GM23338 (cell line): ENCODE results near the gene RAB40B. TPM values are rescaled to one million over a fixed set of nuclear protein-coding genes. Genes with fewer than 3 reads are reported as not detected.

ENCODE experiments used
- ATAC-seq: fragments of 200-7000 bp; cut with Tn5 transposase; 3 replicates; pipeline ENCODE4 v1.9.1; 2020
- DNase-seq: peaks from one replicate; pipeline ENCODE4 v3.0.0-alpha.2; 2015; ENCODE audit warnings: low spot score
- H2AFZ ChIP-seq: fragments of 200-600 bp; sonication (generic); 2 replicates; pipeline ENCODE4 v1.8.0; 2016; ENCODE audit warnings: antibody characterized with exemption, mild to moderate bottlenecking, moderate library complexity
- H3F3A ChIP-seq: fragments of 200-600 bp; sonication (generic); replicated peaks from 2 replicates; pipeline ENCODE4 v1.8.0; 2017; ENCODE audit warnings: antibody characterized with exemption, mixed run types, low read depth
- H3K27ac ChIP-seq: fragments of 200-600 bp; sonication (generic); 2 replicates; pipeline ENCODE4 v1.6.1; 2016; ENCODE audit warnings: low read depth
- H3K27me3 ChIP-seq: fragments of 200-600 bp; sonication (generic); 2 replicates; pipeline ENCODE4 v1.8.0; 2016; ENCODE audit warnings: mild to moderate bottlenecking, mixed run types, moderate library complexity; ENCODE audit not compliant: insufficient read depth
- H3K36me3 ChIP-seq: fragments of 200-600 bp; sonication (generic); 2 replicates; pipeline ENCODE4 v1.8.0; 2016; ENCODE audit warnings: mild to moderate bottlenecking; ENCODE audit not compliant: insufficient read depth
- H3K4me1 ChIP-seq: fragments of 200-600 bp; sonication (generic); 2 replicates; pipeline ENCODE4 v1.8.0; 2016; ENCODE audit warnings: mild to moderate bottlenecking, moderate library complexity; ENCODE audit not compliant: insufficient read depth
- H3K4me2 ChIP-seq: fragments of 200-600 bp; sonication (generic); 2 replicates; pipeline ENCODE4 v1.7.1; 2017; ENCODE audit warnings: mixed run types
- H3K4me3 ChIP-seq: fragments of 200-600 bp; sonication (generic); 2 replicates; pipeline ENCODE4 v1.6.1; 2016; ENCODE audit warnings: mixed run types
- H3K79me2 ChIP-seq: fragments of 200-600 bp; sonication (generic); replicated peaks from 2 replicates; pipeline ENCODE4 v1.8.0; 2017; ENCODE audit warnings: mild to moderate bottlenecking; ENCODE audit not compliant: insufficient read depth
- H3K9me2 ChIP-seq: fragments of 200-600 bp; sonication (generic); 2 replicates; pipeline ENCODE4 v1.8.0; 2017; ENCODE audit not compliant: insufficient read depth
- H4K20me1 ChIP-seq: fragments of 200-600 bp; sonication (generic); replicated peaks from 2 replicates; pipeline ENCODE4 v1.8.0; 2017; ENCODE audit warnings: mild to moderate bottlenecking; ENCODE audit not compliant: insufficient read depth
- H3K27ac Mint-ChIP-seq: 2 replicates; pipeline ENCODE4 v1.8.0; 2020; ENCODE audit warnings: inconsistent platforms, mild to moderate bottlenecking, moderate library complexity, mixed read lengths
- H3K27me3 Mint-ChIP-seq: 3 replicates; pipeline ENCODE4 v1.8.0; 2022; ENCODE audit warnings: low read depth, mild to moderate bottlenecking, moderate library complexity, mixed read lengths, inconsistent platforms; ENCODE audit not compliant: insufficient read depth, poor library complexity
- H3K36me3 Mint-ChIP-seq: 3 replicates; pipeline ENCODE4 v1.8.0; 2021; ENCODE audit warnings: low read depth, mild to moderate bottlenecking, inconsistent platforms, moderate library complexity, mixed read lengths
- H3K4me1 Mint-ChIP-seq: 3 replicates; pipeline ENCODE4 v1.8.0; 2020; ENCODE audit warnings: mild to moderate bottlenecking, inconsistent platforms, mixed read lengths
- H3K4me3 Mint-ChIP-seq: 3 replicates; pipeline ENCODE4 v1.8.0; 2021; ENCODE audit warnings: moderate library complexity, mild to moderate bottlenecking, inconsistent platforms, mixed read lengths
- H3K9me3 Mint-ChIP-seq: 3 replicates; pipeline ENCODE4 v1.8.0; 2020; ENCODE audit warnings: moderate library complexity, mild to moderate bottlenecking, inconsistent platforms, mixed read lengths
- CREB1 ChIP-seq: fragments of 250-450 bp; sonication (Bioruptor Pico); IDR thresholded peaks from 2 replicates; pipeline ENCODE4 v1.5.0; 2020; ENCODE audit warnings: low read depth, mild to moderate bottlenecking, moderate library complexity
- EZH2 ChIP-seq: fragments of 200-600 bp; sonication (generic); IDR thresholded peaks from one replicate; pipeline ENCODE4 v1.8.0; 2017; ENCODE audit warnings: antibody characterized with exemption, mild to moderate bottlenecking, low read depth; ENCODE audit not compliant: unreplicated experiment
- EZH2phosphoT487 ChIP-seq: fragments of 200-600 bp; sonication (generic); IDR thresholded peaks from one replicate; pipeline ENCODE4 v1.8.1; 2018; ENCODE audit warnings: antibody characterized with exemption; ENCODE audit not compliant: unreplicated experiment
- JUNB ChIP-seq: IDR thresholded peaks from one replicate; pipeline ENCODE4 v1.6.1; 2016; ENCODE audit warnings: antibody characterized with exemption; ENCODE audit not compliant: unreplicated experiment
- NANOG ChIP-seq: IDR thresholded peaks from 2 replicates; pipeline ENCODE4 v1.6.1; 2016; ENCODE audit warnings: antibody characterized with exemption, borderline replicate concordance
- STAT1 ChIP-seq: IDR thresholded peaks from one replicate; pipeline ENCODE4 v1.6.1; 2016; ENCODE audit warnings: antibody characterized with exemption; ENCODE audit not compliant: unreplicated experiment
- ZNF331 ChIP-seq: fragments of 250-450 bp; sonication (Bioruptor Pico); IDR thresholded peaks from 2 replicates; pipeline ENCODE4 v1.5.0; 2020; ENCODE audit warnings: low read depth, mild to moderate bottlenecking, moderate library complexity
- ZNF462 ChIP-seq: fragments of 250-450 bp; sonication (Bioruptor Pico); IDR thresholded peaks from 2 replicates; pipeline ENCODE4 v1.5.0; 2020; ENCODE audit warnings: mild to moderate bottlenecking, moderate library complexity
- polyA plus RNA-seq: library from polyadenylated mRNA; unstranded; fragments of >200 nt; fragmentation: Nextera tagmentation; extraction: Ambion mirVana; gene quantifications from 2 replicates; pipeline ENCODE4 v1.2.1, GENCODE V29; 2016
- total RNA-seq: library from RNA; depleted of rRNA; stranded (reverse); fragments of >200 nt; shearing (Covaris generic); gene quantifications from 2 replicates; pipeline ENCODE4 v1.2.3, GENCODE V29; 2014
- TF ChIP-seq, protein P1 (sequence below): IDR thresholded peaks from one replicate; pipeline ENCODE4 v1.6.1; 2018; ENCODE audit warnings: antibody characterized with exemption; ENCODE audit not compliant: unreplicated experiment
- TF ChIP-seq, protein P2 (sequence below), 2 experiments: fragments of 200-600 bp in 1 of 2; sonication (generic) in 1 of 2; conservative IDR thresholded peaks; 2 replicates each; pipeline versions ENCODE4 v1.5.1 to v1.6.1; 2016 to 2017; ENCODE audit warnings: antibody characterized with exemption in 2 of 2, low read depth in 2 of 2, mild to moderate bottlenecking in 2 of 2, moderate library complexity in 1 of 2

The RAB40B gene
- total and polyA plus RNA-seq, 2 experiments from 2014 or later = 4.2 to 5.2 TPM

DNA sequence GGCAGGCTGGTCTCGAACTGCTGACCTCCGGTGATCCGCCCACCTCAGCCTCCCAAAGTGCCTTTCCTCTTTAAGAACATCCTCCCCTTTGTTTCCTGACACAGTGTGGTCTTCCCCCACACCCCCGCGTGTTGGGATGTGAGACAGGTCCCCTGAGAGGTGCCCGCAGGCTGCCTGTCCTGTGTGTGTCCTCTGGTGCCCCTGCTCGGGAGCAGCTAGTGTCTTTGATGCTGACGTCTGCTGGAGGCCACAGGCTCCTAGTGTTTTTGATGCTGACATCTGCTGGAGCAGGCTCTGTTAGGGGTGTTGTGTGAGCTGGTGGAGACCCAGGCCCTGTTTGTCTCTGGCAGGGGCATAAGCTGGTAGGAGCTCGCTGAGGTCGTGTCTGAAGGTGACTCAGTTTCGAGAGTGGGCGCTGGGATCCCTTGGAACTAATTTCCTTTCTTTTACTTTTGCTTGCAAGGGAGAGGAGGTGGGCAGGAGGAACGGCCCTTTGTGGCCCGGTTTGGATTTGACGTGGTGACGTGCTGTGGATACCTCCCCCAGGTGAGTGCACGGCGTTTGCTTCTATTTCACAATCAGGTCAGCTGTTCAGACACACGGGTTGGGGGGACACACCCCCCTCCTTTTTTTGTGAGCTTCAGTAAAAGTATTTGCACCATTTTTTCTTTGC, 24.0 kb upstream of the RAB40B start:
- peaks cover 1% of the 10 kb centered on the region for H3K27me3 Mint-ChIP-seq
- Histone ChIP-seq H3K36me3 (no peaks in the 10 kb centered on the region), H3K27me3 (no peaks in the 10 kb centered on the region), H4K20me1 (no peaks in the 10 kb centered on the region), H3K4me2 (no peak overlapping the region), H2AFZ (no peak overlapping the region), H3K79me2 (no peaks in the 10 kb centered on the region; the same call in 1 of the 2 replicates), H3K4me1 (no peaks in the 10 kb centered on the region), H3K27ac (0 out of 2 replicates have a peak overlapping the region, but pooled peaks have one; percentile 26), H3F3A (no peaks in the 10 kb centered on the region), H3K9me2 (no peaks in the 10 kb centered on the region), H3K4me3 (no peak overlapping the region)
- DNase-seq = no peak
- no peaks in the 10 kb centered on the region; the same call in 2 of the 3 replicates for H3K9me3 Mint-ChIP-seq
- peaks cover 29% of the 10 kb centered on the region for H3K36me3 Mint-ChIP-seq
- peaks cover 6% of the 10 kb centered on the region for H3K4me1 Mint-ChIP-seq
- peak overlapping the region; percentile 77; the same call in 1 of the 2 replicates for H3K27ac Mint-ChIP-seq
- ATAC-seq = no peak
- TF ChIP-seq EZH2phosphoT487 (no peak), CREB1 (no peak), ZNF462 (no peak), ZNF331 (CRISPR knock-in tag) (no peak), NANOG (no peak), STAT1 (no peak), JUNB (no peak), EZH2 (no peak)
- TF ChIP-seq, protein P1, sequence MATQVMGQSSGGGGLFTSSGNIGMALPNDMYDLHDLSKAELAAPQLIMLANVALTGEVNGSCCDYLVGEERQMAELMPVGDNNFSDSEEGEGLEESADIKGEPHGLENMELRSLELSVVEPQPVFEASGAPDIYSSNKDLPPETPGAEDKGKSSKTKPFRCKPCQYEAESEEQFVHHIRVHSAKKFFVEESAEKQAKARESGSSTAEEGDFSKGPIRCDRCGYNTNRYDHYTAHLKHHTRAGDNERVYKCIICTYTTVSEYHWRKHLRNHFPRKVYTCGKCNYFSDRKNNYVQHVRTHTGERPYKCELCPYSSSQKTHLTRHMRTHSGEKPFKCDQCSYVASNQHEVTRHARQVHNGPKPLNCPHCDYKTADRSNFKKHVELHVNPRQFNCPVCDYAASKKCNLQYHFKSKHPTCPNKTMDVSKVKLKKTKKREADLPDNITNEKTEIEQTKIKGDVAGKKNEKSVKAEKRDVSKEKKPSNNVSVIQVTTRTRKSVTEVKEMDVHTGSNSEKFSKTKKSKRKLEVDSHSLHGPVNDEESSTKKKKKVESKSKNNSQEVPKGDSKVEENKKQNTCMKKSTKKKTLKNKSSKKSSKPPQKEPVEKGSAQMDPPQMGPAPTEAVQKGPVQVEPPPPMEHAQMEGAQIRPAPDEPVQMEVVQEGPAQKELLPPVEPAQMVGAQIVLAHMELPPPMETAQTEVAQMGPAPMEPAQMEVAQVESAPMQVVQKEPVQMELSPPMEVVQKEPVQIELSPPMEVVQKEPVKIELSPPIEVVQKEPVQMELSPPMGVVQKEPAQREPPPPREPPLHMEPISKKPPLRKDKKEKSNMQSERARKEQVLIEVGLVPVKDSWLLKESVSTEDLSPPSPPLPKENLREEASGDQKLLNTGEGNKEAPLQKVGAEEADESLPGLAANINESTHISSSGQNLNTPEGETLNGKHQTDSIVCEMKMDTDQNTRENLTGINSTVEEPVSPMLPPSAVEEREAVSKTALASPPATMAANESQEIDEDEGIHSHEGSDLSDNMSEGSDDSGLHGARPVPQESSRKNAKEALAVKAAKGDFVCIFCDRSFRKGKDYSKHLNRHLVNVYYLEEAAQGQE = no peak
- TF ChIP-seq, protein P2, sequence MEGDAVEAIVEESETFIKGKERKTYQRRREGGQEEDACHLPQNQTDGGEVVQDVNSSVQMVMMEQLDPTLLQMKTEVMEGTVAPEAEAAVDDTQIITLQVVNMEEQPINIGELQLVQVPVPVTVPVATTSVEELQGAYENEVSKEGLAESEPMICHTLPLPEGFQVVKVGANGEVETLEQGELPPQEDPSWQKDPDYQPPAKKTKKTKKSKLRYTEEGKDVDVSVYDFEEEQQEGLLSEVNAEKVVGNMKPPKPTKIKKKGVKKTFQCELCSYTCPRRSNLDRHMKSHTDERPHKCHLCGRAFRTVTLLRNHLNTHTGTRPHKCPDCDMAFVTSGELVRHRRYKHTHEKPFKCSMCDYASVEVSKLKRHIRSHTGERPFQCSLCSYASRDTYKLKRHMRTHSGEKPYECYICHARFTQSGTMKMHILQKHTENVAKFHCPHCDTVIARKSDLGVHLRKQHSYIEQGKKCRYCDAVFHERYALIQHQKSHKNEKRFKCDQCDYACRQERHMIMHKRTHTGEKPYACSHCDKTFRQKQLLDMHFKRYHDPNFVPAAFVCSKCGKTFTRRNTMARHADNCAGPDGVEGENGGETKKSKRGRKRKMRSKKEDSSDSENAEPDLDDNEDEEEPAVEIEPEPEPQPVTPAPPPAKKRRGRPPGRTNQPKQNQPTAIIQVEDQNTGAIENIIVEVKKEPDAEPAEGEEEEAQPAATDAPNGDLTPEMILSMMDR (conservative IDR thresholded peaks at IDR 0.05; ENCODE audit: low read depth in 2 of 2) = no peak
- no peak overlapping the region for H3K4me3 Mint-ChIP-seq
